Panc1 (cell line): ENCODE measurements around the gene SDC1. TPM values are rescaled to one million over a fixed set of nuclear protein-coding genes. Genes with fewer than 3 reads are reported as not detected.

Experiments used
- ATAC-seq: fragments of 200-7000 bp; cut with Tn5 transposase; 2 replicates; pipeline ENCODE4 v1.9.1; 2020; ENCODE audit warnings: mild to moderate bottlenecking, moderate library complexity
- BruUV-seq: library from RNA; stranded (reverse); fragments of 400-500 nt; replicated peaks from 2 replicates; lab custom pipeline; 2021; lab: Mats Ljungman, UMichigan
- CTCF ChIA-PET: fragments of 300-600 bp; sonication (Branson Sonifier 250); formaldehyde crosslinking; loops from one replicate; lab custom pipeline; 2022; ENCODE audit warnings: antibody characterized with exemption; lab: Charles Lee
- POLR2A ChIA-PET: fragments of 300-600 bp; sonication (Branson Sonifier 250); formaldehyde crosslinking; loops from one replicate; lab custom pipeline; 2022; ENCODE audit warnings: antibody characterized with exemption; lab: Charles Lee
- DNase-seq: peaks from one replicate; pipeline ENCODE4 v3.0.0-alpha.2; 2010; ENCODE audit warnings: low read depth, low spot score
- H3K27ac ChIP-seq: 2 replicates; pipeline ENCODE4 v1.5.1; 2011; ENCODE audit warnings: mild to moderate bottlenecking, low read length, inconsistent platforms
- H3K27me3 ChIP-seq: fragments of 200-500 bp; sonication (Bioruptor generic); 2 replicates; pipeline ENCODE4 v1.6.0; 2014; ENCODE audit warnings: low read length, inconsistent platforms; ENCODE audit not compliant: control insufficient read depth, insufficient read depth
- H3K36me3 ChIP-seq: fragments of 200-500 bp; sonication (Bioruptor generic); 2 replicates; pipeline ENCODE4 v1.5.1; 2014; ENCODE audit warnings: inconsistent platforms, mild to moderate bottlenecking, low read length, moderate library complexity; ENCODE audit not compliant: control insufficient read depth, insufficient read depth
- H3K4me1 ChIP-seq: 2 replicates; pipeline ENCODE4 v1.5.1; 2011; ENCODE audit warnings: inconsistent platforms, mild to moderate bottlenecking, low read length, moderate library complexity; ENCODE audit not compliant: control insufficient read depth, insufficient read depth
- H3K4me3 ChIP-seq, 2 experiments: 2 replicates each; pipeline ENCODE4 v1.5.1; 2011 to 2012; ENCODE audit warnings: low read depth in 2 of 2, low read length in 2 of 2, mild to moderate bottlenecking in 2 of 2, inconsistent platforms in 1 of 2, moderate library complexity in 1 of 2
- H3K9me3 ChIP-seq: fragments of 200-500 bp; sonication (Bioruptor generic); 2 replicates; pipeline ENCODE4 v1.5.1; 2014; ENCODE audit warnings: low read depth, mild to moderate bottlenecking, inconsistent platforms, low read length, moderate library complexity; ENCODE audit not compliant: control insufficient read depth, insufficient read depth
- POLR2AphosphoS5 ChIP-seq: IDR thresholded peaks from 2 replicates; pipeline ENCODE4 v1.6.1; 2012; ENCODE audit warnings: mild to moderate bottlenecking, low read depth, low read length, moderate library complexity
- SIN3A ChIP-seq: IDR thresholded peaks from 2 replicates; pipeline ENCODE4 v1.6.1; 2012; ENCODE audit warnings: low read depth, mild to moderate bottlenecking, low read length, moderate library complexity, borderline replicate concordance; ENCODE audit not compliant: insufficient read depth
- TCF7L2 ChIP-seq: IDR thresholded peaks from 2 replicates; pipeline ENCODE4 v1.6.1; 2011; ENCODE audit warnings: mild to moderate bottlenecking, low read depth, low read length, inconsistent platforms
- in situ Hi-C: cut with HindIII; loops from 2 replicates; pipeline ENCODE4 v1.10.0; 2016; ENCODE audit warnings: low sequenced_read_pairs, low pct_unique_long_range_greater_than_20kb
- intact Hi-C: fragments of 100-400 bp; cut with micrococcal nuclease; formaldehyde crosslinking; loops from one replicate; pipeline ENCODE4 v1.10.0; 2022; ENCODE audit not compliant: unreplicated experiment
- total RNA-seq: library from RNA; stranded (reverse); gene quantifications from one replicate; pipeline ENCODE4 v1.2.1, GENCODE V29; 2021; ENCODE audit not compliant: unreplicated experiment
- TF ChIP-seq, protein P1 (sequence below), 2 experiments: IDR thresholded peaks; 2 replicates each; pipeline ENCODE4 v1.6.1; 2011 to 2012; ENCODE audit warnings: low read depth in 2 of 2, control low read depth in 1 of 2, low read length in 1 of 2, mild to moderate bottlenecking in 1 of 2, moderate library complexity in 1 of 2; ENCODE audit not compliant: insufficient read depth in 1 of 2
- TF ChIP-seq, protein P2 (sequence below): fragments of 450-650 bp; IDR thresholded peaks from 2 replicates; pipeline ENCODE4 v1.5.1; 2017; ENCODE audit warnings: mild to moderate bottlenecking

SDC1 gene
- total RNA-seq, 1 experiment from 2014 or later, result 93.0 TPM

DNA sequence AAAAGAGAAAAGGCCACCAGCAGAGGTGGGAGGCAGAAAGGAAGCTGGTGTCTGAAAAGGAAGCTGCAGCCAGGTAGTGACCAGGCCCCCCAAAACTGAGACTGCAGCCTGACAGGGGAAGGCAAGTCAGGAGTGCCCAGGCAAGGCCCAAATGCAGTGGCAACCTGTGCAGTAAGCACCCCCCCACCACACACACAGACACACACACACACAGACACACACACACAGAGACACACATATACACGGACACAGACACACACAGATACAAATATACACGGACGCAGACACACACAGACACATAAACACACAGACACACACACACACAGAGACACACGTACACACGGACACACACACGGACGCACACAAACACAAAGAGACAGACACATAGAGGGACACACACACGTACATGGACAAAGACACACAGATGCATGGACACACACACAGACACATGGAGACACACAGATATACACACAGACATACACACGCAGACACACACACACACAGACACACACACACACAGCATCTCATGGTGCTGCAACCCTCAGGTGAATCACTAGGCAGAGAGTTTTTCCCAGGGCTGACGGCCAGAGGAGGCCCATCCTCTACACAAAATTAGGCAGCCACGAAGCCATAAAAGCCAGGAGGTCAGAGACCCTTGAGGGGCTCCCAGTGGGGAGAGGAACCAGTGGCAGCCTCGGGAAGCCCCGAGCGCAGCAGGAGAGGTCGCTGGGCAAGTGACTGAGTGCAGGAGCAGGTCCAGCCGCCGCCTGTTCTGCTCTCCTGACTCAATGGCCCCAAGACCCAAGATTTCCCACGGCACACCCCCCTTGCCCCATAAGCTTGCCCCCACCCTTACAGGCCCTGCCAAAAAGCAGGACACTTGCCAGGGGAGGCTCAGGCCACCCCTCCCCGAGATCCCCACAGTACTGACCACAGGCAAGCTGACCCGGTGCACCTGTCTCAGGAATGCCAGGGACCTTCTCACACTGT lies 6.3 kb downstream of the SDC1 start:
- in situ Hi-C loops, result no loop called here
- H3K4me3 ChIP-seq, result no peak overlapping the region
- ATAC-seq, result no peak
- CTCF ChIA-PET, result interaction anchor here (0.7 kb wide), 1 partner anchor 1183 kb away, joined by 4 read pairs; no protein-coding TSS in a partner anchor
- TF ChIP-seq, protein P1, sequence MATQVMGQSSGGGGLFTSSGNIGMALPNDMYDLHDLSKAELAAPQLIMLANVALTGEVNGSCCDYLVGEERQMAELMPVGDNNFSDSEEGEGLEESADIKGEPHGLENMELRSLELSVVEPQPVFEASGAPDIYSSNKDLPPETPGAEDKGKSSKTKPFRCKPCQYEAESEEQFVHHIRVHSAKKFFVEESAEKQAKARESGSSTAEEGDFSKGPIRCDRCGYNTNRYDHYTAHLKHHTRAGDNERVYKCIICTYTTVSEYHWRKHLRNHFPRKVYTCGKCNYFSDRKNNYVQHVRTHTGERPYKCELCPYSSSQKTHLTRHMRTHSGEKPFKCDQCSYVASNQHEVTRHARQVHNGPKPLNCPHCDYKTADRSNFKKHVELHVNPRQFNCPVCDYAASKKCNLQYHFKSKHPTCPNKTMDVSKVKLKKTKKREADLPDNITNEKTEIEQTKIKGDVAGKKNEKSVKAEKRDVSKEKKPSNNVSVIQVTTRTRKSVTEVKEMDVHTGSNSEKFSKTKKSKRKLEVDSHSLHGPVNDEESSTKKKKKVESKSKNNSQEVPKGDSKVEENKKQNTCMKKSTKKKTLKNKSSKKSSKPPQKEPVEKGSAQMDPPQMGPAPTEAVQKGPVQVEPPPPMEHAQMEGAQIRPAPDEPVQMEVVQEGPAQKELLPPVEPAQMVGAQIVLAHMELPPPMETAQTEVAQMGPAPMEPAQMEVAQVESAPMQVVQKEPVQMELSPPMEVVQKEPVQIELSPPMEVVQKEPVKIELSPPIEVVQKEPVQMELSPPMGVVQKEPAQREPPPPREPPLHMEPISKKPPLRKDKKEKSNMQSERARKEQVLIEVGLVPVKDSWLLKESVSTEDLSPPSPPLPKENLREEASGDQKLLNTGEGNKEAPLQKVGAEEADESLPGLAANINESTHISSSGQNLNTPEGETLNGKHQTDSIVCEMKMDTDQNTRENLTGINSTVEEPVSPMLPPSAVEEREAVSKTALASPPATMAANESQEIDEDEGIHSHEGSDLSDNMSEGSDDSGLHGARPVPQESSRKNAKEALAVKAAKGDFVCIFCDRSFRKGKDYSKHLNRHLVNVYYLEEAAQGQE (IDR thresholded peaks at IDR 0.05; ENCODE audit: insufficient read depth in 1 of 2, low read depth in 2 of 2, low read length in 1 of 2), result no peak
- TF ChIP-seq TCF7L2 (no peak), POLR2AphosphoS5 (no peak), SIN3A (no peak)
- TF ChIP-seq, protein P2, sequence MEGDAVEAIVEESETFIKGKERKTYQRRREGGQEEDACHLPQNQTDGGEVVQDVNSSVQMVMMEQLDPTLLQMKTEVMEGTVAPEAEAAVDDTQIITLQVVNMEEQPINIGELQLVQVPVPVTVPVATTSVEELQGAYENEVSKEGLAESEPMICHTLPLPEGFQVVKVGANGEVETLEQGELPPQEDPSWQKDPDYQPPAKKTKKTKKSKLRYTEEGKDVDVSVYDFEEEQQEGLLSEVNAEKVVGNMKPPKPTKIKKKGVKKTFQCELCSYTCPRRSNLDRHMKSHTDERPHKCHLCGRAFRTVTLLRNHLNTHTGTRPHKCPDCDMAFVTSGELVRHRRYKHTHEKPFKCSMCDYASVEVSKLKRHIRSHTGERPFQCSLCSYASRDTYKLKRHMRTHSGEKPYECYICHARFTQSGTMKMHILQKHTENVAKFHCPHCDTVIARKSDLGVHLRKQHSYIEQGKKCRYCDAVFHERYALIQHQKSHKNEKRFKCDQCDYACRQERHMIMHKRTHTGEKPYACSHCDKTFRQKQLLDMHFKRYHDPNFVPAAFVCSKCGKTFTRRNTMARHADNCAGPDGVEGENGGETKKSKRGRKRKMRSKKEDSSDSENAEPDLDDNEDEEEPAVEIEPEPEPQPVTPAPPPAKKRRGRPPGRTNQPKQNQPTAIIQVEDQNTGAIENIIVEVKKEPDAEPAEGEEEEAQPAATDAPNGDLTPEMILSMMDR, result no peak
- BruUV-seq, result no TSS peak
- intact Hi-C loops, result no loop called here
- H3K27me3 ChIP-seq, result no peaks in the 10 kb centered on the region
- no peaks in the 10 kb centered on the region for H3K36me3 ChIP-seq
- POLR2A ChIA-PET, result no interaction called here
- no peak for DNase-seq
- no peaks in the 10 kb centered on the region for H3K9me3 ChIP-seq
- H3K4me1 ChIP-seq, result peaks cover 26% of the 10 kb centered on the region
- H3K27ac ChIP-seq, result no peak overlapping the region

DNA sequence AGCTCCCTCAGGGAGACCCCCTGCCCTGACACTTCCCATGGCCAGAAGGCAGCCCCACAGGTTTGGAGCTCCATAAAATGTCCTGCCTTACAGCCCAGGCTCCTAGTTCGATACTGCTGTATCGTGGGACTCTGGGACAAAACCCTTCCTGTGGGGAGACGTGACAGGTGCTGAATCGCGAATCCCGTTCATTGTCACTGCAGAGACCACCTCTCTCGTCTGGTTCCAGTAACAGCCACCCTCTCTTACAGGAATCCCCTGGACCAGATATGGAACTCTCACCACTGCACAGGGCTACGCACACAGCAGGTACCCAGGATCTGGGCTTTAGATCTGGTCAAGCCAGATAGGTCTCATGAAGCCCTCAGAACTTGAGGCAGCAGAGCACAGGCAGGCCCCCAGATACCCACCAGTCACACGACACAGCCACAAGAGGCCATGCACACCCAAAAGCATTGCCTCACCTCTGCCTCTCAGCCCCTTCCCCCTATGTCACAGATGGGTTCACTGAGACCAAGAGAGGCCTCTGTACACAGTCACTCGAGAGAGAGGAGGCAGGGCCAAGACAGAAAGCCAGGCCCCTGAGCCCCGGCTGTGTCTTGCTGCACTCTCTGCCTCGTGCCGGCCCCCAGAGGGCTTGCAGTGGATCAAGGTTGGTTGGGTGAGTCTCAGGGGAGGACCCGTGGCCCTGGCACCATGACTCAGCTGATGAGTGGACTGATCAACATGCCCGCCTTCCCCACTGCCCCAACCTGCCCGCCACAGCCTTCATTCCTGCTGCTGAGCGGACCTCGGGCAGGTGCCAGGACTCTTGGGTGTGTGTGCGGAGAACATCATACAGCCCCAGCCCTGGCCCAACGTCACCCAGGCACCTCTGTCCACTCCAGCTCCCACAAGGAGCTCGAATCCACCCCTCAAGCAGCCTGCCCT lies 7.6 kb downstream of the SDC1 start:
- H3K4me1 ChIP-seq, result peaks cover 26% of the 10 kb centered on the region
- H3K4me3 ChIP-seq, result no peak overlapping the region
- intact Hi-C loops, result no loop called here
- in situ Hi-C loops, result no loop called here
- H3K27ac ChIP-seq, result no peak overlapping the region
- H3K9me3 ChIP-seq, result no peaks in the 10 kb centered on the region
- CTCF ChIA-PET, result interaction anchor here (0.7 kb wide), 1 partner anchor 28 kb away, joined by 3 read pairs; no protein-coding TSS in a partner anchor
- DNase-seq (no peak), ATAC-seq (peak; percentile 10; the same call in 1 of the 2 replicates)
- H3K27me3 ChIP-seq, result no peaks in the 10 kb centered on the region
- no TSS peak for BruUV-seq
- H3K36me3 ChIP-seq, result no peaks in the 10 kb centered on the region
- TF ChIP-seq, protein P1 (IDR thresholded peaks at IDR 0.05; ENCODE audit: insufficient read depth in 1 of 2, low read depth in 2 of 2, low read length in 1 of 2), result no peak
- TF ChIP-seq, protein P2, result no peak
- TF ChIP-seq POLR2AphosphoS5 (no peak), SIN3A (no peak), TCF7L2 (no peak)
- POLR2A ChIA-PET, result no interaction called here
